Mucosa of gallbladder (tissue), 1 donor: ENCODE data around the gene RAB4B. TPM values are rescaled to one million over a fixed set of nuclear protein-coding genes. Genes with fewer than 3 reads are reported as not detected.
A peak's percentile ranks its signal among the peaks of the same experiment; 100 is the strongest.
"Not testable (repeated sequence)": the region's sequence is repeated elsewhere in the genome, so short reads cannot be mapped to it uniquely, and the experiment has no call there.

Experiments
- DNase-seq: peaks from one replicate; pipeline ENCODE4 v3.0.0-alpha.2; 2020; ENCODE audit warnings: low spot score
- total RNA-seq: library from RNA; stranded (reverse); gene quantifications from one replicate; pipeline ENCODE4 v1.2.1, GENCODE V29; 2021
- donor health status: DM: no; HTN: no; CAD: no.

The RAB4B gene
- total RNA-seq, 1 donor from 2014 or later = 54.4 TPM

DNA sequence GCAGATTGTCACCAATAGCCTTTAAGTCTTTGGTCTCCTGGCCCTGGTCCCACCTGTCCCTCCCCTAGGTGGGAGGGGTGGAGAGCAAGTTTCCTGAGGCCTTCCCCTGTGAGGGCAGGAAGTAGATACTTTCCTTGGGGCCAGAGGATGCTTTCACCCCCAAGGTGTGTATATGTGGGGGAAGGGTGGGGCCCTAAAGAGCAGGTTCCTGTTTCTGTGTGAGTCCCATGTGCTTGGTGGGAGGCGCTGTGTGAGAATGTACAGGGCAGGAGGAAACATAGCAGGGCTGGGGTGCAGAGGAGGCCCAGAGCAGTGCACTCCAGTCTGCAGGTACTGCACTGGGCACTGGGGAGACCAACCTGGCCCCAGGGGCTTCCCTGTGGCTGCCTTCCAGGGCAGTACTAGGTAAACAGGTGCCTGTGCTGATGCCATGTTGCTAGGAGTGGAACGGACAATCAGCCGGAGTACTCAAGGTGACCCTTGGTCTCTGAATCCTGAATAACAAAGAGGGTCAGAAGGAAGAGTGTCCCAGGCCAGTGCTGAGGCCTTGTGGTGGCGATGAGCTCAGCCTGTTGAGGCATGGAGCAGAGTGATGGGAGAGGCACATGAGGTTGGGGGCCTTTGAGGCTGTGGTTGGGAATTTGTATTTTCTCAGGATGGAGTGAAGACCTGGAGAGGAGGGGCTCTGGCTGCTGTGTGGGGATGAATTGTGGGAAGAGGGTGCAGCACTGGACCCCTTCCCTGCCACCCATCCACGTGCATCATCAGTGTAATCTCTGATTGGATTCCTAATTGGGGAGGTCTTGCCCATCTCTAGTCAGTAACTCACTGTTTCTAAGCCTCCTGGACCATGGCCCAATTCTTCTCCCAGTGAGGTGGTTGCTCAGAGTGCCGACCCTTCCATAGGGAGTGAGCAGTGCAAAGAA, 26.1 kb downstream of the RAB4B start:
- peak; percentile 70 for DNase-seq

GRCh38 chr19:40804783-40805242, 26.8 kb downstream of the RAB4B start:
- DNase-seq = no peak

DNA sequence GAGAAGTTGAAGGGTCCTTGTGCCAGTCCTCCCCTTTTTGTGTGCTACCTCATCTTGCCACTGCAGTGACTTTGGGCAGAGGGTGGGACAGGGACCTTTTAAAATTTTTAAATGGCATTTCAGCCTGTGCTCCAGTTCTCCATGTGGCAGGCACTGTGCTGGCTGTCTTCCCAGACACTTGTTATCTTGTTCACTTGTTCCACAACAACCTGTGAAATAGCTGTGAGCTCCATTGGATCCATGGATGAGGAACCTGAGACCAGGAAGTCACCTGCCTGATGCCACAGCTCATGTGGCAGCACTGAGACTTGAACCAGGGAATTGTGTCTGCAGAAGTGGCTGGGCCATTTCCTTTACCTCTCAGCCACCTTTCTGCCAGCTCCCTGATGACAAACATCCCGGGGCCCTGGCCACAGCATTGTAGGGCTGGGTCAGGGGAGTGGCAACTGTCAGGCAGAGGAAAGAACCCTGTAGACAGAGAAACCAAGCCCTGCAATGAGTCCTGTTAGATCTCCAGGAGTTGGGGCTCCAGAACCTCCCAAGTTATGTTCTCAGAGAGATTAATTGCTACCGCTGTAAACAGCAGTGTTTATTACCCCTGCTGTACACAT, 27.3 kb downstream of the RAB4B start:
- no peak for DNase-seq

DNA sequence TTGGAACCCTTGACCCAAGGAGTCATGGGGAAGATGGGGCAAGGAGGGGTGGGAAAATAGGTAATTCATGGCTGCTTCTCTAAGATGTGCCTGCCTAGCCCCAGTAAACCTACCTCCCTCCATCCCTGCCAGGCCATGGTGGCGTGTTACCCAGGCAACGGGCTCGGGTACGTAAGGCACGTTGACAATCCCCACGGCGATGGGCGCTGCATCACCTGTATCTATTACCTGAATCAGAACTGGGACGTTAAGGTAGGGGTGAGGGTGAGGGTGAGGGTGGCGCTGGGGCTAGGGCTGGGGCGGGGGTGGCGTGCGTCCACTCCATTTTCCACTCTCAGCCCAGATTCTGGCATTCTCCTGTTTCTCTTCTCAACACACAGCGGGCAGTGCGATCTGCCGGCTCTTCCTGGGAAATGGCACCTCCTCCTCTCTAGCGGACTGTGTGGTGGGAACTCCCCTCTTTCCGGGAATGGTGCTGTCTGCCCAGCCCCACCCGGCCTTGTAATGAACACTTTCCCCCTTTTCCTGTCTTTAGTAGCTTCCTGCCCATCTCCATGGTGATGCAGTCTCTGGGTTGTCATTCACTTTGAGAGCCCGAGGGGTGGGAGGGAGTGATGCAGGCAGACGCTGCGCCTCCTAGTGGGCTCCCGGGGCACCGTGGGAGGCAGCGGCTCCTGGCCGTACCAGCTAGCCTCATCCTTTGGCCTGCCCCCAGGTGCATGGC, 28.5 kb downstream of the RAB4B start:
- DNase-seq = peak; percentile 70

- DNase-seq = no peak
Measured at GRCh38 chr19:40807147-40808020, 29.3 kb downstream of the RAB4B start.

GRCh38 chr19:40808021-40808325, 29.9 kb downstream of the RAB4B start:
- no peak for DNase-seq

GRCh38 chr19:40808497-40808896, 30.4 kb downstream of the RAB4B start:
- no peak for DNase-seq

- DNase-seq = no peak
Measured at GRCh38 chr19:40809358-40810086, 31.5 kb downstream of the RAB4B start.

GRCh38 chr19:40810160-40810559, 32.1 kb downstream of the RAB4B start:
- no peak for DNase-seq

DNA sequence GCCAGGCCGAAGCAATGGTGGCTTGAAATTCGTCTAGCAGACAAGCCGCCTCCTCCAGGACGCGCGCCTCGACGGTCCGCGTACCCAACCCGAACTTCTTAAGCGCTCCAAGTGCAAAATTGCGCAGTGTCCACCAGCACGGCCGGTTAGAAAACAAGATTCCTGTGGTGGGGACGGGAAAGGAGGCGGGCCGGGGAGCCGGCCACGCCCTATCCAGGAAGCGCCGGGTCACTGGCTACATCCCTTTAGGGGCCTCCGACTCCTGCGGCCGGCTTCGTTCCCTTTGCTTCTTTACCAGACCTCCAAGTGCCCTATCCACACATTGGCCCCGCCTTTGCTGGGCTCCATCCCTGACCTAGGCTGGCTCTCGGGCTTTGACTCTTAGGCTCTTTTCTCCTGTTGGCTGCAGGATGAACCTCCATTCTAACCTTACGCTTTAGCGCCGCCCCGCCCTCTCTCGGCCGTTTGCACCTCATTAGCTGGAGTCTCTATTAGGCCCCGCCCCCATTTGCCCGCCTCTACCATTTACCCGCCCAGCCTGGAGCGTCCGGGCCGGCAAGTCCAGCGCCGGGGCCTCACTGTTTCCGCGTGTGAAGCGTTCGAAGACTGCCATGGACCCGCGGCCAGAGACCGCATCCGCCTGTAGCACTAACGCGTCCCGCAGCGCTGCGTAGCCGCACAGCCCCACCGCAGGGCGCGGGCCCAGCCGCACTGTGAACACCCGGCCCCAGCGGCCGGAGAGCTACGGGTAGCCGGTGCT, 32.8 kb downstream of the RAB4B start:
- DNase-seq = peak; percentile 82

DNA sequence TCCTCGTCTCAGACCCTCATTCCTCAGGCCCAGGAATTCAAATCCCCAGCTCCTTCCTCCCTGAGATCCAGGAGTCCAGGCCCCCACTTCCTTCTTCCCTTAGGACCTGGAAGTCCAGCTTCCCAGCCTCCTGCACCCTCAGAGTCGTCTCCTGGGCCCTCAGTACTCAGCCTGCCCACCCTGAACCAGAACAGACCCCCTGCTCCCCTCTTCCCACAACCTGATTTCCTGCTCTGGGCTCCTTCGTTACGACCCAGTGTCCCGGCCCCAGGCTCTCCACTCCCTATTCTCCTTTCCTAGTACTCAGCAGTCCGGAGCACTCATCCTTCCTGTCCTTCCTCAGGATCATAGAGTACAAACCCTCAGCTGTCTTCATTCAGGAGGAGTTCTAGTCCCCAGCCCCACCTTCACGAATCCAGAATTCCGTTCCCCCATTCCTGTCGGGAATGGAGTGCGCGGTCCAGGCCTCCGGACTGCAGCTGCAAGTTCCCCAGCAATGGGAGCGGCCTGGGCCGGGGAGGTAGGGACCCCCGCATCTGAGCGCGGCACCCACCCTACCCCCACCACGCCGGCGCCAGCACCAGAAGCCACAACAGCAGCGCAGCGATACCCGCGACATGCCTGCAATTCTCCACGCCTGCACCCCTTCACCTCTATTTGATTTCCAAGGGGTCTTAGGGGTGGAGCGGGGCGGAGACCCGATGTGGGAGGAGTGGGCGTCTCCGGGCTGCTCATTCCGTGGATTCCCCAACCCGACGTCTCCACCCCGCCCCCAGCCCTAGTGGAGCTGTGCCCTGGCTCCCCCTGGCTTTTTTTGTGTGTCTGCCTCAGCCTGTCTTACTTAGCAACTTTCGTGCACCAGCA, 33.7 kb downstream of the RAB4B start:
- DNase-seq = no peak

- DNase-seq = not testable (repeated sequence)
Measured at GRCh38 chr19:40812571-40812970, 34.5 kb downstream of the RAB4B start.

DNA sequence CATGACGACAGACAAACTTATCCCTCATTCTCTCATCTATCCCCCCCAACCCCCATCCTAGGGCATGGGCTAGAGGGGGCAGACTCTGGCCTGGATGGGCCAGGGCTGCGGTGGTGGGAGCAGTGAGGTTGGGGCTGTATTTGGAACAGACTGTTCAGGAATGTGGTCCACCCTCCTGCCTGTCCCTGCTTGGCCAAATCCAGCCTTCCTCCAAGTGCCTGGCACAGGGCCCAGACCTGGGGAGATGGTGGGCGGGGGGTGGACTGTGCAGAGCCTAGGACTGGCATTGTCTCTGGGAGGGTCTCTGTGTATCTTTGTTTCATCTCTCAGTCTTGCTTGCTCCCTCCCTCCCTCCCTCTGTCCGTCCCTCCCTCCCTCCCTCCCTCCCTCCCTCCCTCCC, 35.1 kb downstream of the RAB4B start:
- DNase-seq = no peak

GRCh38 chr19:40815223-40815622, 37.2 kb downstream of the RAB4B start:
- no peak for DNase-seq

GRCh38 chr19:40818480-40819399, 40.7 kb downstream of the RAB4B start:
- DNase-seq = peak; percentile 74

DNA sequence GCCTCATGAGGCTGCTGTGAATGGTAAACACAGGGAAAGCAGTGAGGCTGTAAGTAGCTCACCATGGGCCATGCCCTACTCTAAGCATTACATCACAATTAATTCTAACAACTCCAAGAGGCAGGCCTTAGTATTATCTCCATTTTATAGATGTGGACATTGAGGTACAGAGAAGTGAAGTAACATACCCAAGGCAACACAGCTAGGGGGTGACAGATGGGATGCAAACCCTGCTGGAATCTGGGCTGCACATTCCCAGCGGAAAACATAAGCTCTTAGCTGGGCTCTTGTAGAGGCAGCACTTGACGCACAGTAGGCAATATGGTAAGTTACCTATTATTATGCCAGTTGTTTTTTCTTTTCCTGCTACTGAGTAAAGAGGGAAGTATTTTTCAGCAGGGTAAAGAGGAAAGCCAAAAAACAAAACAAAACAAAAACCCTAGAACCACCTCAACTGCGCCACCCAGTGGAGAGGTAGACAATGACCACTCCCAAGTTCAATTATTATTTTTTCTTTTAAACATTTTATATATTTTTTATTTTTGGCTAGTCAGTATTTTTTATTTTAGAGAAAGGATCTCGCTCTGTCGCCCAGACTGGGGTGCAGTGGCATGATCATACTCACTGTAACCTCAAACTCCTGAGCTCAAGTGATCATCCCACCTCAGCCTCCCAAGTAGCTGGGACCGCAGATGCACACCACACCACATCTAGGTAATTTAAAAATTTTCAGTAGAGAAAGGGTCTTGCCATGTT, 41.6 kb downstream of the RAB4B start:
- DNase-seq = peak; percentile 41

GRCh38 chr19:40822161-40822560, 44.1 kb downstream of the RAB4B start:
- DNase-seq = peak; percentile 9
